ENCODE data around the gene FAM20A. TPM values are rescaled to one million over a fixed set of nuclear protein-coding genes. Genes with fewer than 3 reads are reported as not detected.

Gene FAM20A
- total RNA-seq, 1 donor from 2014 or later = 0.37 TPM

- no peaks in the 10 kb centered on the region for H3K9me3 Mint-ChIP-seq (ENCODE audit: unreplicated experiment)
- H3K4me3 Mint-ChIP-seq (ENCODE audit: unreplicated experiment) = no peak overlapping the region
- no peak for TF ChIP-seq CTCF (IDR thresholded peaks at IDR 0.05; ENCODE audit: partially characterized antibody, unreplicated experiment)
- no peak for DNase-seq
- H3K27ac Mint-ChIP-seq (ENCODE audit: unreplicated experiment) = no peak overlapping the region
- H3K4me1 Mint-ChIP-seq (ENCODE audit: low read depth, unreplicated experiment) = peaks cover 3% of the 10 kb centered on the region
- H3K27me3 Mint-ChIP-seq (ENCODE audit: unreplicated experiment) = peaks cover 3% of the 10 kb centered on the region
- no peaks in the 10 kb centered on the region for H3K36me3 Mint-ChIP-seq (ENCODE audit: unreplicated experiment)
Observed at GRCh38 chr17:68576137-68576536, 25.0 kb downstream of the FAM20A start.

- no peaks in the 10 kb centered on the region for H3K9me3 Mint-ChIP-seq (ENCODE audit: unreplicated experiment)
- H3K27me3 Mint-ChIP-seq (ENCODE audit: unreplicated experiment) = peaks cover 5% of the 10 kb centered on the region
- no peak for TF ChIP-seq CTCF (IDR thresholded peaks at IDR 0.05; ENCODE audit: partially characterized antibody, unreplicated experiment)
- no peaks in the 10 kb centered on the region for H3K36me3 Mint-ChIP-seq (ENCODE audit: unreplicated experiment)
- H3K27ac Mint-ChIP-seq (ENCODE audit: unreplicated experiment) = no peak overlapping the region
- no peak for DNase-seq
- peaks cover 3% of the 10 kb centered on the region for H3K4me1 Mint-ChIP-seq (ENCODE audit: low read depth, unreplicated experiment)
- no peak overlapping the region for H3K4me3 Mint-ChIP-seq (ENCODE audit: unreplicated experiment)
Observed at GRCh38 chr17:68573338-68573737, 27.8 kb downstream of the FAM20A start.

- Mint-ChIP-seq H3K36me3 (ENCODE audit: unreplicated experiment) (no peaks in the 10 kb centered on the region), H3K4me3 (ENCODE audit: unreplicated experiment) (no peak overlapping the region)
Observed at GRCh38 chr17:68572138-68572842, 28.9 kb downstream of the FAM20A start.

GRCh38 chr17:68570526-68570925 is 30.6 kb downstream of the FAM20A start:
- no peak for TF ChIP-seq CTCF (IDR thresholded peaks at IDR 0.05; ENCODE audit: partially characterized antibody, unreplicated experiment)
- Mint-ChIP-seq H3K9me3 (ENCODE audit: unreplicated experiment) (peaks cover 2% of the 10 kb centered on the region), H3K4me3 (ENCODE audit: unreplicated experiment) (no peak overlapping the region), H3K36me3 (ENCODE audit: unreplicated experiment) (no peaks in the 10 kb centered on the region), H3K27ac (ENCODE audit: unreplicated experiment) (no peak overlapping the region), H3K4me1 (ENCODE audit: low read depth, unreplicated experiment) (no peaks in the 10 kb centered on the region), H3K27me3 (ENCODE audit: unreplicated experiment) (peaks cover 6% of the 10 kb centered on the region)
- DNase-seq = no peak

More at GRCh38 chr17:68572138-68572842, 28.9 kb downstream of the FAM20A start:
- H3K9me3 Mint-ChIP-seq (ENCODE audit: unreplicated experiment) = peaks cover 2% of the 10 kb centered on the region
- H3K4me1 Mint-ChIP-seq (ENCODE audit: low read depth, unreplicated experiment) = no peaks in the 10 kb centered on the region
- H3K27me3 Mint-ChIP-seq (ENCODE audit: unreplicated experiment) = peaks cover 5% of the 10 kb centered on the region
- H3K27ac Mint-ChIP-seq (ENCODE audit: unreplicated experiment) = no peak overlapping the region
- no peak for TF ChIP-seq CTCF (IDR thresholded peaks at IDR 0.05; ENCODE audit: partially characterized antibody, unreplicated experiment)
- no peak for DNase-seq

- no peaks in the 10 kb centered on the region for H3K4me1 Mint-ChIP-seq (ENCODE audit: low read depth, unreplicated experiment)
- no peak for TF ChIP-seq CTCF (IDR thresholded peaks at IDR 0.05; ENCODE audit: partially characterized antibody, unreplicated experiment)
- H3K9me3 Mint-ChIP-seq (ENCODE audit: unreplicated experiment) = peaks cover 2% of the 10 kb centered on the region
- H3K4me3 Mint-ChIP-seq (ENCODE audit: unreplicated experiment) = no peak overlapping the region
- peaks cover 6% of the 10 kb centered on the region for H3K27me3 Mint-ChIP-seq (ENCODE audit: unreplicated experiment)
- H3K36me3 Mint-ChIP-seq (ENCODE audit: unreplicated experiment) = no peaks in the 10 kb centered on the region
- no peak for DNase-seq
- no peak overlapping the region for H3K27ac Mint-ChIP-seq (ENCODE audit: unreplicated experiment)
Observed at GRCh38 chr17:68569346-68569745, 31.8 kb downstream of the FAM20A start.

All from glutamatergic neuron (in vitro differentiated cells).